DOHH2 (cell line): ENCODE results near the gene PCDHAC2.

Experiments
- CTCF ChIP-seq: fragments of 200-600 bp; sonication (generic); IDR thresholded peaks from one replicate; pipeline ENCODE4 v1.5.1; 2014; ENCODE audit warnings: antibody characterized with exemption, mild to moderate bottlenecking, low read depth, low read length; ENCODE audit not compliant: poor library complexity, severe bottlenecking
- EZH2phosphoT487 ChIP-seq: fragments of 200-600 bp; sonication (generic); IDR thresholded peaks from 2 replicates; pipeline ENCODE4 v1.6.1; 2017; ENCODE audit warnings: borderline replicate concordance, mild to moderate bottlenecking, antibody characterized with exemption, low read length, moderate library complexity, mixed read lengths

- TF ChIP-seq CTCF = no peak
- TF ChIP-seq EZH2phosphoT487 = no peak
Observed at GRCh38 chr5:140946578-140946977, 19.7 kb upstream of the PCDHAC2 start.
